Bone marrow (tissue), 2 donors: ENCODE measurements around the gene CD7.

ENCODE experiments used
- DNase-seq, 2 donors: peaks; one replicate each; lab custom pipeline; 2025; lab: John Stamatoyannopoulos, UW

CD7 gene

DNA sequence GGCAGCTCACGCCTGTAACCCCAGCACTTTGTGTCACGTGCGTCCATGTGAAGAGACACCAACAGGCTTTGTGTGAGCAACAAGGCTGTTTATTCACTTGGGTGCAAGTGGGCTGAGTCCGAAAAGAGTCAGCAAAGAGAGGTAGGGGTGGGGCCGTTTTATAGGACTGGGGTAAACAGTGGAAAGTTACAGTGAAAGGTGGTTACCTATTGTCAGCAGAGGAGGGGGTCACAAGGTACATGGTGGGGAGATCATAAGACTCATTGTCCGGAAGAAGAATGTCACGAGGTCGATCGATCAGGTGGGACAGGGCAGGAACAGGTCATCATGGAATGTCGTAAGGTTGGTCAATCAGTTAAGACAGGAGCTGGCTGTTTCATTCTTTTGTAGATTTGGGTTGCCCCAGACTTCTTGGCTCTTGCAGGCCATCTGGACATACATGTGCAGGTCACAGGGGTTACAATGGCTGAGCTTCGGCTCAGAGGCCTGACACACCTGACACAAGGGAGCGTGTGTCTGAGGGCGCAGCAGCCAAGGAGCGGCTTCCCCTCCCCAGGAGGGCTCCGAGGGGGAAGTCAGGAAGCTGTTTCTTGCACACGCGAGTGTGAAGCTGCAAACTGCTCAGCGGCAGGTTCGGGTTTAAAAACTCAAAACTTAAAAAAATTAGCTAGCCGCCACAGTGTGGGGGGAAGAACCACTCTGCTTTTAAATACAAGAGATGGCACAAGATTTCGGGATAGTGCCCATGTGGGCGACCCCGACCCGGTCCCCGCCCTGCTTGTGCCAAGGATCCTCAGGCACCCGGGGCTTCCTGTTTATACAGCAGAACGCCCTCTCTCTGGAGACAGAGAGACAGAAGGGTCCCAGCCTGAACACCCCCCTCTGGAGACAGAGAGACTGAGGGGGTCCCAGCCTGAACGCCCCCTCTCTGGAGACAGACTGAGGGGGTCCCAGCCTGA lies 29.2 kb upstream of the CD7 start:
- DNase-seq, result no peak

DNA sequence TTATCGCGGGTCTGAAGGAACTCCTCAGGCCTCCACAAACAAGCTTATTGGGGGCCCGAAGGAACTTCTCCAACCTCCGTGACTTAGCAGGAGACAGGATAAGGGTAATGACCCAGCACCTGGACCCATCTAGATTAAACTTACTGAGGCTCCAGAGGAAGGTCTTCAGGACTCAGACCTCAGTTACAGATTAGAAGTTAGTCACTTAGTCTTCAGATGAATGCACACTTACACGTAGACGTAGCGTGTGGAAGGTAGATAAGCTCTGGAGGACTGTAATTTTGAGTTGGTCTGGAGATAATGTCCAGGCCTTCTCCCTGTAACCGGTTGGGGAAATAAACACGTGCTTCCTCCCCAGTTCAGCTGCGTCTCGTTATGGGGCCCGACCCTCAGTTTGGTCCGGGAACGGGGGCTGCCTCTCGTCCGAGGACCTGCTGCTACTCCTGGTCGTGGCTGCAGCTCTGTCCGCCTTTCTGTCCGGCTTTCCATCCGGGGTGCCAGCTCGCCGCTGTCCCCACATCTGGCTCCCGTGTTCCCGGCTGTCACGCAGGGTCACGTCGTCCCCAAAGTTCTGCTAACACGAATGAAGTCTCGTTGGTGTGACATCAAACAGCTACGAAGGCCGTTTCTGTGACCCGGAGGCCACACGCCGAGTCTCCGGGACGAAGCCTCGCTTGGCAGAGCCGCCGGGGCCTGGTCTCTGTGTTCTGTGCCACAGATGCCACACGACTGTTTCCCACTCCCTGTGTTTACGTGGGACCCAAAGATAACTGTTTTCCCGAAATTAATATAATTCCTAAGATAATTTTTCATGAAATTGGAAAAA lies 28.0 kb upstream of the CD7 start:
- DNase-seq, result no peak

GRCh38 chr17:82344175-82344907 lies 26.9 kb upstream of the CD7 start:
- DNase-seq, result no peak

GRCh38 chr17:82343560-82343959 lies 26.2 kb upstream of the CD7 start:
- DNase-seq, result no peak

GRCh38 chr17:82342361-82343079 lies 25.1 kb upstream of the CD7 start:
- no peak for DNase-seq

- DNase-seq, result no peak
Observed at GRCh38 chr17:82339634-82340580, 22.5 kb upstream of the CD7 start.

- DNase-seq, result no peak
Observed at GRCh38 chr17:82338858-82339633, 21.6 kb upstream of the CD7 start.

GRCh38 chr17:82334622-82335394 lies 17.4 kb upstream of the CD7 start:
- peak in 1 of 2 donors; percentile 34 for DNase-seq

DNA sequence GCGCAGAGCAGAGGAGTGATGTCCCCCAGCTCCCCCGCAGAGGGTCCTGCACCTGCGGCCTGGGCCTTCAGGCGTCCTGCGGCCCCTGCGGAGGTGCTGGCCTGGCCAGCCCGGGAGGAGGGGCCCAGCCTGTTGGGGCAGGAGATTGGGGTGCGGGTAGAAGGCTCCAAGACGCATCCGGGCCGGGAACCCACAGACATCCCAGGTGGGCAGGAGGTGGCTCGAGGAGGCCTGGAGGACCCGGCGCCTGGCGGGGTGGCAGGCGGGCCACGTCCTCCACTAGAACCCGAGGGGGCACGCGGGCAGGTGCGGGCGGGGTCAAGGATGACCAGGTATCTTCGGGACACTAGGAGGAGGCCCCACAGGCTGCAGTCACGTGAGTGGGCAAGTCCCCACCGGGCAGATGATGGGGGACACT lies 16.8 kb upstream of the CD7 start:
- no peak for DNase-seq

DNA sequence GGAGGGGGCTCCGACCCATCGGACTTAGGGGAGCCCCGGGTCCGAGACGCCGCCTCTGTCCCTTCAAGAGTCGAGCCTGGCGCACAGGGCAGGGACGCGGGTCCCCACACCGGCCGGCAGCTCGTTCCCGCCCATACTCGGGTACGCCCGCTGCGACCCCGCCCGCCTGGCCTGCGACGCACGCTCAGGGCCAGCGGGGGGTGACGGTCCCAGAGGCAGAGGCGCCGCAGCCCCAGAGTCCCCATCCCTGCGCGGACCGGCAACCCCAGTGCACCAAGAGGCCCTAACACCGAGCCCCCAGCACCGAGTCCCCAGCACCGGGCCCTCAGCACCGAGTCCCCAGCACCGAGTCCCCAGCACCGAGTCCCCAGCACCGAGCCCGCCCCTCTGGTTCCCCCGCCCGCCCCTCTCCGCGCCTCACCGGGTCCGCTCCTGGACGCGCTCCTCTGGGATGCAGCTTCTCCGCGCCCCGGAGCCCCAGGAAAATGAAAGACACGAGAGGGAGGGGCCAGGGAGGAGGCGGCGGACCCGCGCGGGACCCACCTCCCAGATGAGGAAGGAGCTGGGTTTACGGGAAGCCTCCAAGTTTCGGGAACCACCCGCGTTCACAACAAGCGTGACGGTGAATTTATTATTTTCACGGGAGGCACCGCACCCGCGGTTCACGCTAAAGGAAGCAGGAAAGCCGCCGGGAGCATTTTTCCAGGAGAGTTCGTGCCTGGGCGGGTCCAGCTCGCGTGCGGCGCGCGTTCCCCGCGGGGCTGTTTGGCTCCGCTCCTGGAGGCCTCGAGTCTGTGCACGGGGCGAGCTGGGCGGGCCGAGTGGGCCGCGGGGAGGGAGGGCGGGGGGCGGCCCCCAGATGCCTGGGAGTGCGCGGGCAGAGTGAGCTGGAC lies 16.1 kb upstream of the CD7 start, which contains the start of gene SECTM1:
Gene SECTM1 (minus strand): TSS at position 488 of the 893 bp plus-strand sequence. CDS start 6,526 bp downstream, outside the sequence.
- DNase-seq, result no peak

GRCh38 chr17:82332669-82333278 lies 15.4 kb upstream of the CD7 start:
- DNase-seq, result peak in 1 of 2 donors; percentile 33

GRCh38 chr17:82331345-82331939 lies 14.0 kb upstream of the CD7 start:
- DNase-seq, result no peak

- no peak for DNase-seq
Observed at GRCh38 chr17:82330322-82331239, 13.2 kb upstream of the CD7 start.

DNA sequence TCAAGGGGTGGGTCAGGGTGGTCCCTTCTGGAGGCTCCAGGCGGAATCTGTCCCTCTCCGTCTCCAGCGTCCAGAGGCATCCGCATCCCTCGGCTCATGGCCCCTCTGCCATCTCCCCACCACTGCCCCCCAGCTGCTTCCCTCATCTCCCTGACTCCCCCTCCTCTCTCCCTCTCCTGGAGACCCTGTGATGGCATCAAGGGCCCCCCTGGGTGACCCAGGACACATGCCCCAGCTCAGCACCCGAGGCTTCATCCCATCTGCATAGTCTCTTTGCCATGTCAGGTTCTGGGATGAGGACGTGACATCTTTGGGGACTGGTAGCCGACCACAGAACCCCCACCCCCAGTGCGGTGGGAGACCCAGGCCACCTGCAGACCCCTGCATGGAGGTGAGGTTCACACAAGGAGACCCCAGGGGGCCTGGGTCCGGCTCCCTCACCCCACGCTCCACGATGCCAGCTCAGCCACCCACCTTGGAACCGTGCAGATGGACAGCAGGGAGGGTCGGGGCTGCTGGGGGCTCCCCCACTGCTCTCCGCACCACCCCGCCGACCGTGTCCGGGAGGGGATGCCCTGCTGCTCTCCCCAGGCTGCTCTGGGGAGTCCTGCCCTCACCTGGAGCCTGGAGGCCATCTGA lies 12.4 kb upstream of the CD7 start:
- no peak for DNase-seq

DNA sequence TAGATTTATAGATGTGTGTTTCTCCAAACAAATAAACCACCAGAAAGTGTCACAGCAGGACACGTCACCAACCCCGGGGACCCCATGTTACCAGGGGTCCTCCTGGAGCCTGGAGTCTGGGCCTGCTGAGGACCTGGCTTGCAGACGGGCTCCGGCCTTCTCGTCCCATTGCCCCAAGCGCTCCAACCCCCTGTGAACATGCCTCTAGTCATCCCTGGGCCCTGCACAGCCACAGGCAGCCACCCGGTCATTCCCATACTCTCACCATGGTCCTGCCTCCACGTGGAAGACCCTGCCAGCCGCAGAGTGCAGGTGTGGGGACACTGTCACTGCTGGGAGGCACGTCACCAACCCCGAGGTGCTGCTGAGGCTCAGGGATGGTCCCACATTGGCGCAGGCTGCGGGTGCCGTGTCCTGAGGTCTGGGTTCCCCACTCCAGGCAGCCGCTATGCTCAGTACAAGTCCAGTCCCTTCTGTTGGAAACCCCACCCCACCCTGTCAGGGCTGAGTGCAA lies 11.6 kb upstream of the CD7 start:
- no peak for DNase-seq
